Right lobe of liver (tissue), 6 donors: ENCODE measurements around the gene LYPLAL1. TPM values are rescaled to one million over a fixed set of nuclear protein-coding genes. Genes with fewer than 3 reads are reported as not detected.

Experiments
- ATAC-seq, 4 donors: fragments of 200-7000 bp; cut with Tn5 transposase; one replicate each; pipeline ENCODE4 v1.9.1; 2020; ENCODE audit warnings: mild to moderate bottlenecking in 4 of 4, moderate library complexity in 4 of 4
- DNase-seq, 3 donors: peaks; one replicate each; pipeline ENCODE4 v3.0.0-alpha.2; 2020
- H3K27ac ChIP-seq, 3 donors: fragments of 200-600 bp; one replicate each; pipeline ENCODE4 v1.8.0; 2022
- H3K27me3 ChIP-seq, 2 donors: fragments of 200-600 bp; one replicate each; pipeline ENCODE4 v1.8.0; 2022
- H3K36me3 ChIP-seq, 4 donors: fragments of 200-600 bp; sonication (generic) in 1 of 4; one replicate each; pipeline versions ENCODE4 v1.5.1 to v1.8.0; 2017 to 2022; ENCODE audit warnings: control low read depth in 1 of 4
- H3K4me1 ChIP-seq, 4 donors: fragments of 200-600 bp; sonication (generic) in 1 of 4; one replicate each; pipeline versions ENCODE4 v1.5.1 to v1.8.0; 2017 to 2022; ENCODE audit warnings: control low read depth in 1 of 4
- H3K4me3 ChIP-seq, 3 donors: fragments of 200-600 bp; one replicate each; pipeline ENCODE4 v1.8.0; 2022
- H3K9me3 ChIP-seq, 4 donors: fragments of 200-600 bp; sonication (generic) in 1 of 4; one replicate each; pipeline versions ENCODE4 v1.5.1 to v1.8.0; 2017 to 2022; ENCODE audit warnings: control low read depth in 1 of 4
- POLR2A ChIP-seq: fragments of 450-650 bp; IDR thresholded peaks from one replicate; pipeline ENCODE4 v1.6.1; 2017; ENCODE audit warnings: antibody characterized with exemption, mild to moderate bottlenecking
- WGBS: methylation state at CpG from one replicate; pipeline ENCODE4 v1.1.6; 2018; ENCODE audit warnings: low coverage, low lambda C conversion rate; ENCODE audit not compliant: insufficient coverage; ENCODE audit errors: missing lambda C conversion rate; 5-methylcytosine and 5-hydroxymethylcytosine counted together
- intact Hi-C, 2 donors: fragments of 100-400 bp; cut with DNase I; formaldehyde crosslinking; loops; one replicate each; pipeline versions ENCODE4 v1.11.2 to v1.14.1; 2022
- total RNA-seq, 6 experiments: library from RNA; depleted of rRNA in 2 of 6; stranded (reverse); fragments of >200 nt in 2 of 6; fragmentation: NEBNext Ultra II Directional in 3 of 6; extraction: Animal tissue kit (Norgen Biotek cat#: 25700) in 3 of 6; gene quantifications; one replicate each; pipeline versions ENCODE4 v1.1.0 to v1.2.4, GENCODE V29; 2016 to 2023
- TF ChIP-seq, protein P1 (sequence below), 4 donors: fragments of 200-600 bp in 3 of 4; fragments of 450-650 bp in 1 of 4; IDR thresholded peaks; one replicate each; pipeline versions ENCODE4 v1.5.1 to v1.8.0; 2016 to 2022; ENCODE audit warnings: antibody characterized with exemption in 4 of 4, mild to moderate bottlenecking in 2 of 4
- donor health status: DM: no; HTN: yes; CAD: no.
- donor health status: DM: no; HTN: no; CAD: no.
- donor health status: DM: no; HTN: no; CAD: no.
- donor health status: DM: no; HTN: yes; CAD: no.
- donor health status: DM: no; HTN: yes; CAD: no.

Gene LYPLAL1
- total RNA-seq, 6 experiments from 2014 or later = 16.5 to 33.6 (median 22.2) TPM

DNA sequence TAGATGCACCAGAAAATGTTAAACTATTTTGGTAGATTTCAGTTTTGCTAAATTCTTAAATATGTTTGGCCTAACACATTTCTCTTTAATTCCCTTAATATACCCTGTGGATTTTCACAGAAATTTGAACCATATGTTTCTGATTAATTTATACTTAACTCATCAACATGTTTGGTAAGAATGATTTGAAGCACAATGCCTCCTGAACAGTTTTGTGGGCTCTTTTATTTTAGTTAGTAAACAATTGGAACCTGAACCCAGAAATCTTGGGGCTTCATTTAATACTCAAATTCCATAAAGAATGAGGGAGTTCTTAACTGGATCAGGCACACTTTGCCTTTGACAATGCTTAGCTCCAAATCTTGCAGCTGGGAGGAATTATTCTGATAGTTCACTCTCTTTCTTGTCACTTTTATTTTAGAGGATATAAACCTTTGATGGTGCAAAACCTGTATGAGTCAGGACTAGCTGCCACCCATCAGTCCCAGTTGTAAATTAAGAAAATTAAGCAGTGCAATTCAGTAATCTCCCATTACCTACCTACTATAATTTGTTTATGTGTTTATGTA, 24.6 kb upstream of the LYPLAL1 start:
- intact Hi-C loops = no loop called here
- no peaks in the 10 kb centered on the region for H3K27me3 ChIP-seq
- H3K36me3 ChIP-seq = no peaks in the 10 kb centered on the region

DNA sequence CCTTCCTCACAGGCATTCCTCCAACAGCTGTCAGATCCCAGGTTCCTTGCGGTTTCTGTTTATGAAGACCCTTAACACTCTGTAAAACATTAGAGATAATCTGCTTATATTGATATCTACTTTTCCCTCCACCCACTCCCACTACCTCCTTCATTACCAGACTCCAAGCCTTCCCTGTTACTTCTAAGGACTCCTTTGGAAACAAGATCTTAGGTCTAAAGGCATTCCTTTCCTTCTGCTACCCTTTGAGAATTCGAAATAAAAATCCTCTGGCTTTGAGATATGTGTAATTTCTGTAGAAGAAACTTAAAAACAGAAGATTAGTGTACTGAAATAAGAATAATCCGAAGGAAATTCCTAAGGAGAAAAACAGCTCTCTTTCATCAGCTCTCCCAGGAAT, 23.7 kb upstream of the LYPLAL1 start:
- intact Hi-C loops = no loop called here
- H3K4me3 ChIP-seq = no peak overlapping the region
- DNase-seq (no peak), ATAC-seq (no peak)
- H3K36me3 ChIP-seq = no peaks in the 10 kb centered on the region
- no peaks in the 10 kb centered on the region for H3K9me3 ChIP-seq
- no peak overlapping the region for H3K27ac ChIP-seq
- H3K27me3 ChIP-seq = no peaks in the 10 kb centered on the region
- 49% methylated on average over 3 of the region's 3 CpGs for WGBS
- no peak for TF ChIP-seq POLR2A
- TF ChIP-seq, protein P1, sequence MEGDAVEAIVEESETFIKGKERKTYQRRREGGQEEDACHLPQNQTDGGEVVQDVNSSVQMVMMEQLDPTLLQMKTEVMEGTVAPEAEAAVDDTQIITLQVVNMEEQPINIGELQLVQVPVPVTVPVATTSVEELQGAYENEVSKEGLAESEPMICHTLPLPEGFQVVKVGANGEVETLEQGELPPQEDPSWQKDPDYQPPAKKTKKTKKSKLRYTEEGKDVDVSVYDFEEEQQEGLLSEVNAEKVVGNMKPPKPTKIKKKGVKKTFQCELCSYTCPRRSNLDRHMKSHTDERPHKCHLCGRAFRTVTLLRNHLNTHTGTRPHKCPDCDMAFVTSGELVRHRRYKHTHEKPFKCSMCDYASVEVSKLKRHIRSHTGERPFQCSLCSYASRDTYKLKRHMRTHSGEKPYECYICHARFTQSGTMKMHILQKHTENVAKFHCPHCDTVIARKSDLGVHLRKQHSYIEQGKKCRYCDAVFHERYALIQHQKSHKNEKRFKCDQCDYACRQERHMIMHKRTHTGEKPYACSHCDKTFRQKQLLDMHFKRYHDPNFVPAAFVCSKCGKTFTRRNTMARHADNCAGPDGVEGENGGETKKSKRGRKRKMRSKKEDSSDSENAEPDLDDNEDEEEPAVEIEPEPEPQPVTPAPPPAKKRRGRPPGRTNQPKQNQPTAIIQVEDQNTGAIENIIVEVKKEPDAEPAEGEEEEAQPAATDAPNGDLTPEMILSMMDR (IDR thresholded peaks at IDR 0.05) = no peak
- peaks cover 0 to 4% (median 0%) of the 10 kb centered on the region in 4 donors for H3K4me1 ChIP-seq

More for the DNA sequence above, 24.6 kb upstream of the LYPLAL1 start:
- no peak for DNase-seq
- TF ChIP-seq, protein P1 (IDR thresholded peaks at IDR 0.05) = no peak
- TF ChIP-seq POLR2A = no peak
- no peak for ATAC-seq
- H3K27ac ChIP-seq = no peak overlapping the region
- H3K4me3 ChIP-seq = no peak overlapping the region
- H3K9me3 ChIP-seq = no peaks in the 10 kb centered on the region
- H3K4me1 ChIP-seq = peaks cover 0 to 4% (median 0%) of the 10 kb centered on the region in 4 donors

DNA sequence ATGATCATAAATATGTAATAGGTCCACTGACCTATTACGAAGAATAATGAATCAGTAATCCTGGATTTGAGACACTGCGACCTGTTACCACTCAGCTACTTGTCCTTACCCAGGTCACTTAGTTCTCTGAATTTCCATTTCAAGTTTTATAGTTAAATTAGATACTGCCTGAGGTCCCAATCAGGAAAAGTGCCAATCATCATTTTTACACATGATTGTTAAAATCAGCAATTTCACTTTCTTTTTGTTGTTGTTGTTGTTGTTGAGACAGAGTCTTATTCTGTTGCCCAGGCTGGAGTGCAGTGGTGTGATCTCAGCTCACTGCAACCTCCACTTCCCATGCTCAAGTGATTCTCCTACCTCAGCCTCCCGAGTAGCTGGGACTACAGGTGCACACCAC, 22.8 kb upstream of the LYPLAL1 start:
- DNase-seq (no peak), ATAC-seq (no peak)
- H3K27me3 ChIP-seq = no peaks in the 10 kb centered on the region
- no peak for TF ChIP-seq POLR2A
- TF ChIP-seq, protein P1 (IDR thresholded peaks at IDR 0.05) = no peak
- WGBS = 92% methylated on average over 3 of the region's 3 CpGs
- H3K4me1 ChIP-seq = peaks cover 0 to 4% (median 0%) of the 10 kb centered on the region in 4 donors
- no peaks in the 10 kb centered on the region for H3K36me3 ChIP-seq
- H3K9me3 ChIP-seq = no peaks in the 10 kb centered on the region
- H3K4me3 ChIP-seq = no peak overlapping the region
- no peak overlapping the region for H3K27ac ChIP-seq
- intact Hi-C loops = no loop called here

DNA sequence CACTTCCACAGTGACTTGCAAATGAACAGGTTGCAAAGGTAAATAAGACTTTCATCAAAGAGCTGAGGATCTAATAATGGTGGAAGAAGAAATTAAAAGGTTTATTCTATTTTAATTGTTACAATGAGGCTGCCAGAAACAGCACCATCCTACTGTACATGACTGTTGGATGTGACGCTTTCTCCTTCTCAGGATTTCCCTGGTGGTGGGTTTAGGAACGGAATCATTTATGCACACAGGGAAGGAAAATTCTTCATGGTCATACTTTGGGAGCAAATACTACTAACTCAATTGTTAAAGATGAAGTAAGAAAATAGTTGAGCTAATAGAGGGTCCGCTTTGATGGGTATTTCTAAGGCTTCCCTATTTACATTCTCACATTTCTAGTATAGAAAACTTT, 22.2 kb upstream of the LYPLAL1 start:
- DNase-seq = no peak
- Histone ChIP-seq H3K4me1 (no peaks in the 10 kb centered on the region), H3K36me3 (no peaks in the 10 kb centered on the region), H3K9me3 (no peaks in the 10 kb centered on the region), H3K4me3 (no peak overlapping the region), H3K27ac (no peak overlapping the region), H3K27me3 (no peaks in the 10 kb centered on the region)
- ATAC-seq = no peak
- no peak for TF ChIP-seq POLR2A
- TF ChIP-seq, protein P1 (IDR thresholded peaks at IDR 0.05) = no peak
- WGBS = 88% methylated on average over 3 of the region's 3 CpGs
- intact Hi-C loops = no loop called here

DNA sequence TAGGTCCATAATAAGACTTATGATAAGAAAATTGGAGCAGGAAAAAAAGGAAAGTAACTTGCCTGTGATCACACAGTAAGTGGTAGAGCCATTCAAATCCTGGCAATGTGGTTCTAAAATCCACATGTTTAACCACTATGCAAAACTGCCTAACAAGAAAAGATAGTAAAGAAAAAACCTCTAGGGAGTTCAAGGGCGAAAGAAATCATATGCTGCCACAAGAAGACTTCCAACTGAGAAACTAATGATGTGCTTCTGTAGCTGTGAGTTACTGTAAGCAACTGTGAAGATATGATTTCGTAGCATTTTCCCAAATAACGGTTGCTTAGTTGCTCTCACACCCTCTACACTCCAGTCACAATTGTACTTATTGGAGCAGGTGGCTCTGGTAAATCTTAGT, 20.9 kb upstream of the LYPLAL1 start:
- no peak overlapping the region for H3K27ac ChIP-seq
- no peaks in the 10 kb centered on the region for H3K36me3 ChIP-seq
- H3K4me3 ChIP-seq = no peak overlapping the region
- H3K9me3 ChIP-seq = no peaks in the 10 kb centered on the region
- intact Hi-C loops = no loop called here
- 87% methylated on average over 3 of the region's 3 CpGs for whole genome bisulfite sequencing
- no peak for DNase-seq
- ATAC-seq = no peak
- TF ChIP-seq, protein P1 (IDR thresholded peaks at IDR 0.05) = no peak
- TF ChIP-seq POLR2A = no peak
- no peaks in the 10 kb centered on the region for H3K27me3 ChIP-seq
- H3K4me1 ChIP-seq = no peaks in the 10 kb centered on the region
